MM.1S (cell line): ENCODE results near the gene DOCK4.

Experiments
- DNase-seq: peaks from one replicate; pipeline ENCODE4 v3.0.0-alpha.2; 2015
- H2AFZ ChIP-seq: fragments of 300-600 bp; sonication (generic); 2 replicates; pipeline ENCODE4 v1.6.0; 2016; ENCODE audit warnings: antibody characterized with exemption, low read length
- H3F3A ChIP-seq: fragments of 300-600 bp; sonication (generic); 2 replicates; pipeline ENCODE4 v1.6.1; 2016; ENCODE audit warnings: mild to moderate bottlenecking, antibody characterized with exemption, low read length, moderate library complexity, mixed read lengths; ENCODE audit not compliant: insufficient read depth
- H3K27ac ChIP-seq: fragments of 300-600 bp; sonication (generic); 2 replicates; pipeline ENCODE4 v1.5.1; 2016; ENCODE audit warnings: mild to moderate bottlenecking, low read length
- H3K27me3 ChIP-seq: fragments of 300-600 bp; sonication (generic); replicated peaks from 2 replicates; pipeline ENCODE4 v1.6.0; 2016; ENCODE audit warnings: low read length; ENCODE audit not compliant: insufficient read depth
- H3K36me3 ChIP-seq: fragments of 300-600 bp; sonication (generic); replicated peaks from 2 replicates; pipeline ENCODE4 v1.6.1; 2016; ENCODE audit warnings: mild to moderate bottlenecking, low read length, mixed read lengths; ENCODE audit not compliant: insufficient read depth
- H3K4me1 ChIP-seq: fragments of 300-600 bp; sonication (generic); 2 replicates; pipeline ENCODE4 v1.6.1; 2016; ENCODE audit warnings: low read length, mixed read lengths
- H3K4me2 ChIP-seq: fragments of 300-600 bp; sonication (generic); 2 replicates; pipeline ENCODE4 v1.6.0; 2016; ENCODE audit warnings: low read depth, low read length
- H3K4me3 ChIP-seq: fragments of 300-600 bp; sonication (generic); 2 replicates; pipeline ENCODE4 v1.5.1; 2016; ENCODE audit warnings: low read length, mixed read lengths
- H3K79me2 ChIP-seq: fragments of 300-600 bp; sonication (generic); 2 replicates; pipeline ENCODE4 v1.6.1; 2016; ENCODE audit warnings: mixed run types, low read length, mixed read lengths
- H3K9ac ChIP-seq: fragments of 300-600 bp; sonication (generic); 2 replicates; pipeline ENCODE4 v1.6.1; 2016; ENCODE audit warnings: low read length, mixed read lengths
- H3K9me2 ChIP-seq: fragments of 300-600 bp; sonication (generic); replicated peaks from 2 replicates; pipeline ENCODE4 v1.6.1; 2016; ENCODE audit warnings: mild to moderate bottlenecking, low read length, mixed read lengths; ENCODE audit not compliant: insufficient read depth
- H3K9me3 ChIP-seq: fragments of 300-600 bp; sonication (generic); replicated peaks from 2 replicates; pipeline ENCODE4 v1.6.1; 2016; ENCODE audit warnings: mild to moderate bottlenecking, low read length, mixed read lengths; ENCODE audit not compliant: insufficient read depth
- H4K20me1 ChIP-seq: fragments of 300-600 bp; sonication (generic); 2 replicates; pipeline ENCODE4 v1.6.1; 2016; ENCODE audit warnings: mild to moderate bottlenecking, low read length, moderate library complexity, mixed read lengths; ENCODE audit not compliant: insufficient read depth
- CTCF ChIP-seq: fragments of 300-600 bp; sonication (generic); IDR thresholded peaks from 2 replicates; pipeline ENCODE4 v1.5.1; 2016; ENCODE audit warnings: antibody characterized with exemption, low read length, mixed read lengths
- EZH2 ChIP-seq: fragments of 300-600 bp; sonication (generic); optimal IDR thresholded peaks from 2 replicates; pipeline ENCODE3; 2017; ENCODE audit warnings: low read depth, mild to moderate bottlenecking, antibody characterized with exemption, low read length, mixed read lengths
- EZH2phosphoT487 ChIP-seq: fragments of 300-600 bp; sonication (generic); IDR thresholded peaks from 2 replicates; pipeline ENCODE4 v1.6.1; 2018; ENCODE audit warnings: antibody characterized with exemption, low read length

Gene DOCK4

GRCh38 chr7:111954474-111955381 lies 251.5 kb downstream of the DOCK4 start:
- no peaks in the 10 kb centered on the region for H3K9me2 ChIP-seq
- H3K4me1 ChIP-seq = no peaks in the 10 kb centered on the region
- H2AFZ ChIP-seq = no peak overlapping the region
- DNase-seq = no peak
- H4K20me1 ChIP-seq = no peaks in the 10 kb centered on the region
- no peaks in the 10 kb centered on the region for H3K9me3 ChIP-seq
- H3F3A ChIP-seq = no peaks in the 10 kb centered on the region
- no peak overlapping the region for H3K4me3 ChIP-seq
- H3K9ac ChIP-seq = no peak overlapping the region
- H3K27me3 ChIP-seq = no peaks in the 10 kb centered on the region
- no peaks in the 10 kb centered on the region for H3K79me2 ChIP-seq
- no peak overlapping the region for H3K4me2 ChIP-seq
- H3K36me3 ChIP-seq = no peaks in the 10 kb centered on the region
- TF ChIP-seq EZH2phosphoT487 = no peak
- no peak for TF ChIP-seq EZH2
- TF ChIP-seq CTCF = no peak
- H3K27ac ChIP-seq = no peak overlapping the region

GRCh38 chr7:111954056-111954455 lies 252.1 kb downstream of the DOCK4 start:
- Histone ChIP-seq H4K20me1 (no peaks in the 10 kb centered on the region), H3K4me2 (no peak overlapping the region), H3K79me2 (no peaks in the 10 kb centered on the region)

GRCh38 chr7:111953611-111954010 lies 252.6 kb downstream of the DOCK4 start:
- Histone ChIP-seq H3K79me2 (no peaks in the 10 kb centered on the region), H3K4me3 (no peak overlapping the region), H3F3A (no peaks in the 10 kb centered on the region), H3K9ac (no peak overlapping the region), H2AFZ (no peak overlapping the region), H3K27ac (no peak overlapping the region), H3K4me1 (no peaks in the 10 kb centered on the region), H4K20me1 (no peaks in the 10 kb centered on the region), H3K9me3 (no peaks in the 10 kb centered on the region), H3K36me3 (no peaks in the 10 kb centered on the region), H3K27me3 (no peaks in the 10 kb centered on the region), H3K9me2 (no peaks in the 10 kb centered on the region), H3K4me2 (no peak overlapping the region)
- TF ChIP-seq EZH2 (no peak), CTCF (peak; percentile 43), EZH2phosphoT487 (no peak)
- peak; percentile 73 for DNase-seq

More at GRCh38 chr7:111954056-111954455, 252.1 kb downstream of the DOCK4 start:
- no peaks in the 10 kb centered on the region for H3F3A ChIP-seq
- no peaks in the 10 kb centered on the region for H3K9me2 ChIP-seq
- H3K36me3 ChIP-seq = no peaks in the 10 kb centered on the region
- no peak overlapping the region for H3K27ac ChIP-seq
- TF ChIP-seq EZH2 (no peak), CTCF (no peak), EZH2phosphoT487 (no peak)
- no peaks in the 10 kb centered on the region for H3K4me1 ChIP-seq
- no peak overlapping the region for H2AFZ ChIP-seq
- no peak overlapping the region for H3K4me3 ChIP-seq
- no peaks in the 10 kb centered on the region for H3K9me3 ChIP-seq
- no peak overlapping the region for H3K9ac ChIP-seq
- no peaks in the 10 kb centered on the region for H3K27me3 ChIP-seq
- no peak for DNase-seq
